Measurements from ENCODE around the gene ELFN2. TPM values are rescaled to one million over a fixed set of nuclear protein-coding genes. Genes with fewer than 3 reads are reported as not detected.

Gene ELFN2, protein sequence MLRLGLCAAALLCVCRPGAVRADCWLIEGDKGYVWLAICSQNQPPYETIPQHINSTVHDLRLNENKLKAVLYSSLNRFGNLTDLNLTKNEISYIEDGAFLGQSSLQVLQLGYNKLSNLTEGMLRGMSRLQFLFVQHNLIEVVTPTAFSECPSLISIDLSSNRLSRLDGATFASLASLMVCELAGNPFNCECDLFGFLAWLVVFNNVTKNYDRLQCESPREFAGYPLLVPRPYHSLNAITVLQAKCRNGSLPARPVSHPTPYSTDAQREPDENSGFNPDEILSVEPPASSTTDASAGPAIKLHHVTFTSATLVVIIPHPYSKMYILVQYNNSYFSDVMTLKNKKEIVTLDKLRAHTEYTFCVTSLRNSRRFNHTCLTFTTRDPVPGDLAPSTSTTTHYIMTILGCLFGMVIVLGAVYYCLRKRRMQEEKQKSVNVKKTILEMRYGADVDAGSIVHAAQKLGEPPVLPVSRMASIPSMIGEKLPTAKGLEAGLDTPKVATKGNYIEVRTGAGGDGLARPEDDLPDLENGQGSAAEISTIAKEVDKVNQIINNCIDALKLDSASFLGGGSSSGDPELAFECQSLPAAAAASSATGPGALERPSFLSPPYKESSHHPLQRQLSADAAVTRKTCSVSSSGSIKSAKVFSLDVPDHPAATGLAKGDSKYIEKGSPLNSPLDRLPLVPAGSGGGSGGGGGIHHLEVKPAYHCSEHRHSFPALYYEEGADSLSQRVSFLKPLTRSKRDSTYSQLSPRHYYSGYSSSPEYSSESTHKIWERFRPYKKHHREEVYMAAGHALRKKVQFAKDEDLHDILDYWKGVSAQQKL
- total RNA-seq, result 1.5 TPM

DNA sequence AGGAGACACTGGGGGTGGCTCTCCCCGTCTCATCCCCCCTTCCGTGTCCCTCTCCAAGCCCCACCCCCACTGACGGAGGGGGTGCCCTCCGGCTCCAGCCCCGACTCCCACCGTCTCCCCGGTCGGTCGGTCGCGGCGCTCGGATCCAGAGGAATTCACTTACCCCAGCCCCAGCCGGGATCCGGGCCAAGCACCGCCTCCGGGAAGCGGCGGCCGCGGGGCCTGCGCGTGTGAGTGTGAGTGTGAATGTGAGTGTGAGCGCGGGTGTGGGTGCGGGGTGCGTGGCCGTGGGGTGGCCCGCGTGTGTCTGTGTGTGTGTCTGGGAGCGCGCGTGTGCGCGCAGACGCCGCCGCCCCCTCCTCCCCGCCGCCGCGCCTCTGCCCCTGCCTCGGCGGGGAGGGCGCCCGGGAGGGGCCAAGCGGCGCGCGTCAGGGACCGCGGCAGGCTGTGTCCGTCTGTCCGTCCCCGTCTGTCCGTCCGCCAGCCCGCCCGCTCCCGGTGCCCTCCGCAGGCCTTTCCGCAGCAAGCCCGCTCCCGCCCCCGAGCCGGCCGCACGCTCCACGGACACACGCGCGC, at the start of gene ELFN2:
TSS of gene ELFN2 (minus strand) at position 345 of the 576 bp plus-strand sequence. CDS start 51,945 bp downstream, outside the sequence.

Other genes starting within 250 kb of the ELFN2 start
- 17.7 TPM for gene C1QTNF6, start 239.2 kb downstream of the ELFN2 start, total RNA-seq
- 0.35 TPM for gene SSTR3, start 215.0 kb downstream of the ELFN2 start, total RNA-seq
- gene RAC2, start 183.2 kb downstream of the ELFN2 start, total RNA-seq, result 12.7 TPM
- 12.2 TPM for gene CYTH4, start 145.0 kb downstream of the ELFN2 start, total RNA-seq
- 9.6 TPM for gene MFNG, start 58.9 kb upstream of the ELFN2 start, total RNA-seq
- gene CARD10, start 91.9 kb upstream of the ELFN2 start, total RNA-seq, result 18.7 TPM
- 40.2 TPM for gene CDC42EP1, start 133.0 kb upstream of the ELFN2 start, total RNA-seq
- 8.2 TPM for gene LGALS2, start 152.6 kb upstream of the ELFN2 start, total RNA-seq
- 52.0 TPM for gene GGA1, start 181.4 kb upstream of the ELFN2 start, total RNA-seq
- gene SH3BP1, start 212.2 kb upstream of the ELFN2 start, total RNA-seq, result 11.7 TPM
- gene PDXP, start 231.2 kb upstream of the ELFN2 start, total RNA-seq, result 11.3 TPM
- gene LGALS1, start 248.2 kb upstream of the ELFN2 start, total RNA-seq, result 895 TPM